GM12873 (cell line): ENCODE results near the gene CAVIN1.

Experiments
- CTCF ChIP-seq: IDR thresholded peaks from 2 replicates; pipeline ENCODE4 v1.5.1; 2012; ENCODE audit warnings: low read depth, mild to moderate bottlenecking, moderate library complexity, low read length, control low read depth; ENCODE audit not compliant: insufficient read depth; ENCODE audit errors: missing control alignments

The CAVIN1 gene

GRCh38 chr17:42438600-42439567 lies 15.8 kb upstream of the CAVIN1 start:
- peak; percentile 59 for TF ChIP-seq CTCF

- TF ChIP-seq CTCF, result no peak
Observed at GRCh38 chr17:42436391-42436790, 13.3 kb upstream of the CAVIN1 start.

- TF ChIP-seq CTCF, result no peak
Observed at GRCh38 chr17:42431758-42432161, 8.7 kb upstream of the CAVIN1 start.

GRCh38 chr17:42429726-42430447 lies 6.8 kb upstream of the CAVIN1 start:
- no peak for TF ChIP-seq CTCF

- peak; percentile 81 for TF ChIP-seq CTCF
Observed at GRCh38 chr17:42428141-42428944, 5.3 kb upstream of the CAVIN1 start.

GRCh38 chr17:42424991-42425610 lies 2.0 kb upstream of the CAVIN1 start:
- TF ChIP-seq CTCF, result no peak
